Activated T-helper 1 cell treated with anti-CD3 and anti-CD28 coated beads, Interleukin-2, amount 50 U/mL, for 16 hours (primary cell): Measurements from ENCODE around the gene MT1G.
"Not testable (repeated sequence)": the region's sequence is repeated elsewhere in the genome, so short reads cannot be mapped to it uniquely, and the experiment has no call there.

Source experiments
- DNase-seq, 2 donors: peaks; one replicate each; pipeline ENCODE4 v3.0.0-alpha.2; 2020; ENCODE audit warnings: low read depth in 1 of 2, low spot score in 1 of 2

Gene MT1G

DNA sequence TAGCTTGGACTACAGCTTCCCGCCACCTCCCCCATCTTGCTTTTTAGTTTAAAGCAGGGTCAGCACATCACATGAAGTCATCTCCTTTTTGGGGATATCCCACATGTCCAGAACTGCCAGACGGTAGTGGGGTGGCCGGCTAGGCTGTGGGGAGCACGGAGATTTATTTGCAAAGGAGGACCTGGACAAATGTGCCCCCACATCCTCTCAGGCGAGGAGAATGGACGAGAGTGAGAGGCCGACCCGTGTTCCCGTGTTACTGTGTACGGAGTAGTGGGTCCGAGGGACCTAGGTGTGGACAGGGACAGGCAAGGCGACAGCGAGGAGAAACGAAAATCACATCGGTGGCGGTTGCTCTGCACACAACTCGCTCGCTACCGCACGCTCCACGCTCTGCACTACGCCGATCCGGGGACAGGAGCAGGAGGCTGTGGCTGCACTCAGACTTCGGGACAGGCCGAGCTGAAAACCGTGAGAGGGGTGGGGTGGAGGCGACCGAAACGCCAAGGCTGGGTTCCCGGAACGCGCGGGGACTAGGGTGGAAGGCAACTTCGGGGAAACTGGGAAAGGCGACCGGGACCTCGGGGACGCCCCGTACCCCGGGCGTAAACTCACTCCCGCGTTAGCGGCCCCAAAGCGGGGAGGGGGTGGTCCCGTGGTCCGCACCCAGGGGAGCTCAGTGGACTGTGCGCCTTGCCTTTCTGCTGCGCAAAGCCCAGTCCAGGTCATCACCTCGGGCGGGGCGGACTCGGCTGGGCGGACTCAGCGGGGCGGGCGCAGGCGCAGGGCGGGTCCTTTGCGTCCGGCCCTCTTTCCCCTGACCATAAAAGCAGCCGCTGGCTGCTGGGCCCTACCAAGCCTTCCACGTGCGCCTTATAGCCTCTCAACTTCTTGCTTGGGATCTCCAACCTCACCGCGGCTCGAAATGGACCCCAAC, 29.8 kb downstream of the MT1G start, which contains the start of gene MT1A:
TSS of gene MT1A (plus strand) at position 853 of the 937 bp plus-strand sequence. CDS start at position 926, 73 bp downstream.
- DNase-seq, result no peak

DNA sequence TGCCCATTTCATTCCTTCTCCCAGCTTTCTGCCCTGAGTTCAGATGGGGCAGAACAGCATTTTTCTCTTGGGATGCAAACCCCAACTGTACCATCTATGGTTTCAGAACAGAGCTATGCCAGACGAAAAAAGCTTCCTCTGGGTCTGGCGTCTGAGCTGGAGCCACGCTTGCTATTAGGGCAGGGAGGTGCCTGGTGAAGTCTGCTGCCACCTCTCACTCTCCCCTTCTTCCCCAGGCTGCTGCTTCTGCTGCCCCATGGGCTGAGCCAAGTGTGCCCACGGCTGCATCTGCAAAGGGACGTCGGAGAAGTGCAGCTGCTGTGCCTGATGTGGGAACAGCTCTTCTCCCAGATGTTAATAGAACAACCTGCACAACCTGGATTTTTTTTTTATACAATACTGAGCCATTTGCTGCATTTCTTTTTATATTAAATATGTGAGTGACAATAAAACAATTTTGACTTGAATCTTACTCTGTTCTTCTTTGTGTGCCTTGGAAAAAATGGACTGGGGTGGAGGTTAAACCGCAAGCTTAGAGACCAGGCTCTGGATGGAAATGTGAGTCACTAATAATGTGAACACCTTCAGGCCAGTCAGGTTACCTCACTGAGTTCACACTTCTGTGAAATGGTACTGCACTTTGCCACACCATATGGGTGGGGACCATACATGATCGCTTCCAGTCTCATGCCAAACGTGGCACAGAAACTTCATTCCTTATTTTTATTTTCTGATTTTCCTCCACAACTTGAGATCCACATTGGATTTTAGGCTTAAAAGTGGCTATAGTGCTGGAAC, 31.1 kb downstream of the MT1G start:
- DNase-seq, result no peak

DNA sequence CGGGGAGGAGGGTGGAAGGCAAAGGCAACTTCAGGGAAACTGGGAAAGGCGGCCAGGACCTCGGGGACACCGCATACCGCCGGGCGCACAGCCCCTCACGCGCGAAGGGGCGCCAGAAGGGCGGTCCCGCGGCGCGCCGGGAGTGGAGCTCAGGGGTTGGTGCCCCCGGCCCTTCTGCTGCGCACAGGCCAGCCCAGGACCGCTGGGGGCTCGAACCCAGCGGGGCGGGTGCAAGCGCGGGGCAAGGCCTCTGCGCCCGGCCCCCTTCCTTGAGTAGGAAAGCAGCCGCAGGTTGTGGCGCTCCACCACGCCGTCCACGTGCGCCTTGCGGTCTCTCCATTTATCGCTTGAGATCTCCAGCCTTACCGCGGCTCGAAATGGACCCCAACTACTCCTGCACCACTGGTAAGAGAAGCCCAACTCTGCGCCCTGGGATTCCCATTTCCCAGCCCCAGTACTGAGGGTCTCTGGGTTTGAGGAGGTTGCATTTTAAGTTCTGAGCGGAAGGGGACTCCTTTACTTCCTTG, 32.4 kb downstream of the MT1G start:
- DNase-seq, result no peak

DNA sequence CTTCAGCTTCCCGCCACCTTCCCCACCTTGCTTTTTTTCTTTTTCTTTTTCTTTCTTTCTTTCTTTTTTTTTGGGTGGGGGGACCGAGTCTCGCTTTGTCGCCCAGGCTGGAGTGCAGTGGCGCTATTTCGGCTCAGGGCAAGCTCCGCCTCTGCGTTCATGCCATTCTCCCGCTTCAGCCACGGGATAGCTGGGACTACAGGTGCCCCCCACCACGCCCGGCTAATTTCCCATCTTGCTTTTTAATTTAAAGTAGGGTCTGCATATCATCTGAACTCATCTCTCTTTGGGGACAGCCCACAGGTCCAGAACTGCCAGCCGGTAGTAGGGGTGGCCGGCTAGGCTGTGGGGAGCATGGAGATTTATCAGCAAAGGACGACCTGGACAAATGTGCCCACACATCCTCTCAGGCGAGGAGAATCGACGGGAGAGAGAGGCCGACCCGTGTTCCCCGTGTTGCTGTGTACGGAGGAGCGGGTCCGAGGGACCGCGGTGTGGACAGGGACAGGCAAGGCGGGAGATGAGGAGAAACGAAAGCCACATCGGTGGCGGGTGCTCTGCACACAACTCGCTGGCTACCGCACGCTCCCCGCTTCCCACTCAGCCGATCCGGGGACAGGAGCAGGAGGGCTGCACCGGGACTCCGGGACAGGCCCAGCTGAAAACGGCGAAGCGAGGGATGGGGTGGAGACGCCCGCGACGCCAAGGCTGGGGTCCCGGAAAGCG, 33.0 kb downstream of the MT1G start:
- no peak for DNase-seq

DNA sequence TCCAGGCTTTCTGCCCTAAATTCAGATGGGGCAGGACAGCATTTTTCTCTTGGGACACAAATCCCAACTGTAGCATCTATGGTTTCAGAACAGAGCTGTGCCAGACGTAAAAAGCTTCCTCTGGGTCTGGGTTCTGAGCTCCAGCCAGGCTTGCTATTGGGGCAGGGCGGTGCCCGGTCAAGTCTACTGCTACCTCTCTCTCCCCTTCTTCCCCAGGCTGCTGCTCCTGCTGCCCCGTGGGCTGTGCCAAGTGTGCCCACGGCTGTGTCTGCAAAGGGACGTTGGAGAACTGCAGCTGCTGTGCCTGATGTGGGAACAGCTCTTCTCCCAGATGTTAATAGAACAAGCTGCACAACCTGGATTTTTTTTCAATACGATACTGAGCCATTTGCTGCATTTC, 34.3 kb downstream of the MT1G start:
- DNase-seq, result no peak

DNA sequence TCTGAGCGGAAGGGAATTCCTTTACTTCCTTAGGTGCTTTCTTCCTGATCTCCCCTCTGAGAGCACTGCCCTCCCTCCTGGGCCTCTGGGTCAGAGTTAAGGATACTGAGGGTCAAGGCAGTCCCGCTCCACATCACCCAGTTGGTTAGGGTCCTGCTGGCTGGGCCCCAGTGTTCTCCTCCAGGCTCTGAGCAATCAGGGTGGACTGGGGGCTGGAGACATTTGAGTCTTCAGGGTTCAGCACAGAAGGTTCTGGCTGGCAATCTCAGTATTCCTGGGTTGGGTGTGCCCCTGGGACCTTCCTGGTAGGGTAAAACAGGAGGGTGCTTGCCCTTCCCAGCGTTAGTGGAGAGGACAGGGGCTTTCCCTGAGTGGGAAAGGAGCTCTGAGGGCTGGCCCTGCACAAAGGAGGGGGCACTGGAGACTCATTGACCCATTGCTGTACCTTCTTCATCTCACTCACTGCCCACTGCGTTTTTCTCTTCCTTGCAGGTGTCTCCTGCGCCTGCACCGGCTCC, 35.0 kb downstream of the MT1G start:
- DNase-seq, result no peak

DNA sequence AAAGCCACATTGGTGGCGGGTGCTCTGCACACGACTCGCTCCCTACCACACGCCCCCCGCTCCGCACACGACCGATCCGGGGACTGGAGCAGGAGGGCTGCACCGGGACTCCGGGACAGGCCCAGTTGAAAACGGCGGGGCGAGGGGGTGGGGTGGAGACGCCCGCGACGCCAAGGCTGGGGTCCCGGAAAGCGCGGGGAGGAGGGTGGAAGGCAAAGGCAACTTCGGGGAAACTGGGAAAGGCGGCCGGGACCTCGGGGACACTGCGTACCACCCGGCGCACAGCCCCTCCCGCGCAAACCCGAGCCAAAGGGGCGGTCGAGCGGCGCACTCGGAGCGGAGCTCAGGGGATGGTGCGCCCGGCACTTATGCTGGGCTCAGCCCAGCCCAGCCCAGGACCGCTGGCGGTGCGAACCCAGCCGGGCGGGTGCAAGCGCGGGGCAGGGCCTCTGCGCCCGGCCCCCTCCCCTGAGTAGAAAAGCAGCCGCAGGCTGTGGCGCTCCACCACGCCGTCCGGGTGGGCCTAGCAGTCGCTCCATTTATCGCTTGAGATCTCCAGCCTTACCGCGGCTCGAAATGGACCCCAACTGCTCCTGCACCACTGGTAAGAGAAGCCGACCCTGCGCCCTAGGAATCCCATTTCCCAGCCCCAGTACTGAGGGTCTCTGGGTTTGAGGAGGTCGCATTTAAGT, 35.6 kb downstream of the MT1G start, which contains the start of gene MT1M:
TSS of gene MT1M (plus strand) at position 504 of the 692 bp plus-strand sequence. CDS start at position 577, 73 bp downstream.
- DNase-seq, result no peak

DNA sequence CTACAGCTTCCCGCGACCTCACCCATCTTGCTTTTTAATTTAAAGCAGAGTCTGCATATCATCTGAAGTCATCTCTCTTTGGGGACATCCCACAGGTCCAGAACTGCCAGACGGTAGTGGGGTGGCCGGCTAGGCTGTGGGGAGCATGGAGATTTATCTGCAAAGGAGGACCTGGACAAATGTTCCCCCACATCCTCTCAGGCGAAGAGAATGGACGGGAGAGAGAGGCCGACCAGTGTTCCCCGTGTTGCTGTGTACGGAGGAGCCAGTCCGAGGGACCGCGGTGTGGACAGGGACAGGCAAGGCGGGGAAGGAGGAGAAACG, 36.1 kb downstream of the MT1G start:
- no peak for DNase-seq

DNA sequence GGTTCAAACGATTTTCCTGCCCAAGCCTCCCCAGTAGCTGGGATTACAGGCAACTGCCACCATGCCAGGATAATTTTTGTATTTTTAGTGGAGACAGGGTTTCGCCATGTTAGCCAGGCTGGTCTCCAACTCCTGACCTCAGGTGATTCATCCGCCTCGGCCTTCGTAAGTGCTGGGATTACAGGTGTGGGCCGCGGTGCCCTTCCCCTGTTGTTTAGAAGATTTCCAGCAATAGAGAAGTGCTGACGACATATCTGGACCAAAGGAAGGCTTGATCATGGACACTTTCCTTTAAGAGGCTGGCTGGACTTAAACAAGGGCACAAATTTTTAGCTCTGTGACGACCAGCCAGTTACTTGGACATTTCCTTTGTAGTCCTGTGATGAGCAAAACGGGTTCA, 36.7 kb downstream of the MT1G start:
- no peak for DNase-seq

DNA sequence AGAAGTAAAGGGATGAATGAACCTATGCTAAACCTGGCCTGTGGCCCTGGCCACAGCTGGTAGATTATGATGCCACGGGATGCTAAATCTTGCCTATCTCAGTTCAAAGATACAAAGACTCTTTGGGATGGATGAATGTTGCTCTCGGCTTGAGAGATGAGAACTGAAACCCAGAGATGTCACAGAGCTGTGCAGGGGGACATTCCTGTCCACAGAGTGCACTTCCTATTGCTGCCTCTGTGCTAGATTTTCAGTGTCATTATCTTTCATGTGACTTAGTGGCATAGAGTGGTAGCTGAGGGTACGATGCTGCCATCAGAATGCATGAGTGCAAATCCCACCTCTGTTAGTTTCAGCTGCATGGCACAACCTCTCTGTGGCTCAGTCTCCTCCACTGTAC, 37.7 kb downstream of the MT1G start:
- DNase-seq, result no peak

DNA sequence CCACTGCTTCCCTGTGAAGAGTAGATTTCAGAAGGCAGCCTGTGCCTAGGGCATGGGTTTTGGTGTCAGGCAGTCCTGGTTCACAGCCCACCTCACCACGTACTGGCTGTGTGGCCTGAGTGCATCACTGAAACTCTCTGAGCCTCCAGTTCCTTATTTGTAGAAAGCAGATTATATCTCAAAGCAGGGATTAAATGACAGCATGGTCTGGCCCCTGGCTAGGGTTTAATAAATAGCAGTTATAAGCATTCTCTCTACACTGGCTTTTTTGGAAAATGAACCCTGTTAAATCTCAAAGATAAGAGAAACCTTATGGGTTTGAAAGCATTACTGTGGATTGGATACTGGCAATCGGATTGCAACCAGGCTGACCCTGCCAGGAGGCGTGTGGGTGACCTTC, 38.3 kb downstream of the MT1G start:
- no peak for DNase-seq

DNA sequence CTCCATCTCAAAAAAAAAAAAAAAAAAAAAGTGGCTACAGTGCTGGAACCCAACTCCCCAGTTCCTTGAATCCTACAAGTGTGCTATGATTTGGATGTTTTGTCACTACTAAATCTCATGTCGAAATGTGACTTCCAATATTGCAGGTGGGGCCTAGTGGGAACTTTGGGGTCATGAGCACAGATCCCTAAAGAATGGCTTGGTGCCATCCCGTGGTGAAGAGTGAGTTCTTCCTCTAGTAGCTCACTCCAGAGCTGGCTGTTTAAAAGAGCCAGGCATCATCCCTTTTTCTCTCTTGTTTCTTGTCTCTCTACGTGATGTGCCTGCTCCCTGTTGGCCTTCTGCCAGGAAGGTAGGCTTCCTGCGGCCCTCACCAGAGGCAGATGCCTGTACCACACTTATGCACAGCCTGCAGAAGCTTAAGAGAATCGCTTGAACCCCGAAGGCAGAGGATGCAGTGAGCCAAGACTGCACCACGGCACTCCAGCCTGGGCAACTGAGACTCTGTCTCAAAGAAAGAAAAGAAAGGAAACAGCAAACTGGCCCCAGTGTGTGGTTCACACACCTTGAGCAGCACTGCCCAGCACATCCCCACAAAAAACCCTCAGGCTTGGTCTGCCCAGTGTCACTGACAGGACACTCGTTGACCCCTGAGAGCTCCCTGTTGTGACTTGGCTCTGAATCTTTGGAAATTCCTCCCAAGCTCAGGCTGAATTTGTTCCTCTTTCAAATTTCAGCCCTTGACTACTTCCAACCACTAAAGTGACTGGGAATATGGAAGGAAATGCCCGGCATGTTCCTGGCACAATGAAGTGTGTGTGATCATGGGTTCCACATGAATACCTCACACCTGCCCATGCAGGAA, 39.1 kb downstream of the MT1G start:
- no peak for DNase-seq

DNA sequence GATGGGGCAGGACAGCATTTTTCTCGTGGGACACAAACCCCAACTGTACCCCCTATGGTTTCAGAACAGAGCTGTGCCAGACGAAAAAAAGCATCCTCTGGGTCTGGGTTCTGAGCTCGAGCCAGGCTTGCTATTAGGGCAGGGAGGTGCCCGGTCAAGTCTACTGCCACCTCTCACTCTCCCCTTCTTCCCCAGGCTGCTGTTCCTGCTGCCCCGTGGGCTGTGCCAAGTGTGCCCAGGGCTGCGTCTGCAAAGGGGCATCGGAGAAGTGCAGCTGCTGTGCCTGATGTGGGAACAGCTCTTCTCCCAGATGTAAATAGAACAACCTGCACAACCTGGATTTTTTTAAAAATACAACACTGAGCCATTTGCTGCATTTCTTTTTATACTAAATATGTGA, 41.2 kb downstream of the MT1G start:
- DNase-seq, result no peak

DNA sequence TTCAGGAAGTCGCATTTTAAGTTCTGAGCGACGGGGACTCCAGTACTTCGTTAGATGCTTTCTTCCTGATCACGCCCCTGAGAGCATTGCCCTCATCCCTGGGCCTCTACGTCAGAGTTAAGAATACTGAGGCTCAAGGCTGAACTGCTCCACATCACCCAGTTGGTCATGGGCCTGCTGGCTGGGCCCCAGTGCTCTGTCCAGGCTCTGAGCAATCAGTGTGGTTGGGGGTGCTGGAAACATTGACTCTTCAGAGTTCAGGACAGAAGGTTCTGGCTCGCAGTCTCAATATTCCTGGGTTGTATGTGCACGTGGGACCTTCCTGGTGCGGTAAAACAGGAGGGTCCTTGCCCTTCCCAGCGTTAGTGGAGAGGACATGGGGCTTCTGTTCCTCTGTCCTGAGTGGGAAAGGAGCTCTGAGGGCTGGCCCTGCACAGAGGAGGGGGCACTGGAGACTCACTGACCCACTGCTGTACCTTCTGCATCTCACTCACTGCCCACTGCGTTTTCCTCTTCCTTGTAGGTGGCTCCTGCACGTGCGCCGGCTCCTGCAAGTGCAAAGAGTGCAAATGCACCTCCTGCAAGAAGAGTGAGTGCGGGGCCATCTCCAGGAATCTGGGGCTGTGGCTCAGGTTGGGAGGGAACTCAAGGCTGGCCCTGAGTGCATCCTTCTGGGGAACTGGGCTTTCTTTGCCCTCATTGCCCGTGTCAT, 41.8 kb downstream of the MT1G start:
- no peak for DNase-seq

DNA sequence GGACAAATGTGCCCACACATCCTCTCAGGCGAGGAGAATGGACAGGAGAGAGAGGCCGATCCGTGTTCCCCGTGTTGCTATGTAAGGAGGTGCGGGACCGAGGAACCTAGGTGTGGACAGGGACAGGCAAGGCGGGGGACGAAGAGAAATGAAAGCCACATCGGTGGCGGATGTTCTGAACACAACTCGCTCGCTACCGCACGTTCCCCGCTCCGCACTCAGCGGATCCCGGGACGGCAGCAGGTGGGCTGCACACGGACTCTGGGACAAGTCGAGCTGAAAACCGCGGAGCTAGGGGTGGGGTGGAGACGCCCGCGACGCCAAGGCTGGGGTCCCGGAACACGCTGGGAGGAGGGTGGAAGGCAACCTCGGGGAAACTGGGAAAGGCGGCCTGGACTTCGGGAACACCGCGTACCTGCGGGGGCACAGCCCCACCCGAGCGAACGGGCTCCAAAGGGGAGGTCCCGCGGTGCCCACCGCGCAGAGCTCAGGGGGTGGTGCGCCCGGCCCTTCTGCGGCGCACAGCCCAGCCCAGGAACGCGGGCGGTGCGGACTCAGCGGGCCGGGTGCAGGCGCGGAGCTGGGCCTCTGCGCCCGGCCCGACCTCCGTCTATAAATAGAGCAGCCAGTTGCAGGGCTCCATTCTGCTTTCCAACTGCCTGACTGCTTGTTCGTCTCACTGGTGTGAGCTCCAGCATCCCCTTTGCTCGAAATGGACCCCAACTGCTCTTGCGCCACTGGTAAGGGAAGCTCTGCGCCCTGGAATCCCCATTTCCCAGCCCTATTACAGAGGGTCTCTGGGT, 42.5 kb downstream of the MT1G start, which contains the start of gene MT1E:
TSS of gene MT1E (plus strand) at position 642 of the 803 bp plus-strand sequence. CDS start at position 713, 71 bp downstream.
- DNase-seq, result peak in 1 of 2 donors; percentile 16

DNA sequence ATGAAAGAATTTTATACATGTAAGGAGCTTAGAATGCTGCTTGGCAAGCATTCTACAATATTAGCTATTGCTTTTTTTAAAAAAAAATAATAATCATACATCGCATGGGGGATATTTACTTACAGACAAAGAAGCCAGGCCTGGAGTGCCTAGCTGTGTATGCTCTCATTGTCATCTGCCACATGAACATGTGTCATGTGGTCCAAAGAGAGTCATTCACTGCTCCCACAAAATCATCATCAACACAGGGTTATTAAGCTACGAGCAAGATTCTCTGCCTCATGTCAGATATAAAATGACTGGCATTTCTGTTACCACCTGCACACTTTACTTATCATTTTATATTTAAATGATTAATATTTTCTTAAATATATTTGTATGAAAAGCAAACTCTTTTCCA, 44.2 kb downstream of the MT1G start:
- no peak for DNase-seq

DNA sequence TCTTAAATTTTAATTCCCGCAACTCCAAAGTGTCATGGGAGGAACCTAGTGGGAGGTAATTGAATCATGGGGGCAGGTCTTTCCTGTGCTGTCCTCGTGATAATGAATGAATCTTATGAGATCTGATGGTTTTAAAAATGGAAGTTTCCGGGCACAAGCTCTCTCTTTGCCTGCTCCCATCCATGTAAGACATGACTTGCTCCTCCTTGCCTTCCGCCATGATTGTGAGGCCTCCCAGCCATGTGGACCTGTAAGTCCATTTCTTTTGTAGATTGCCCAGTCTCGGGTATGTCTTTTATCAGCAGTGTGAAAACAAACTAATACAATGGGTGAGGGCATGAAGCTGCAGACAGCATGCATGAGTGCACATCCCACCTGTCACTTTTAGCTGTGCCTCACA, 44.7 kb downstream of the MT1G start:
- not testable (repeated sequence) for DNase-seq
